Esophagus muscularis mucosa (tissue), 4 donors: ENCODE data around the gene LRRC26. TPM values are rescaled to one million over a fixed set of nuclear protein-coding genes. Genes with fewer than 3 reads are reported as not detected.

Experiments
- DNase-seq: peaks from one replicate; pipeline ENCODE4 v3.0.0-alpha.2; 2017; ENCODE audit errors: extremely low spot score
- H3K27ac ChIP-seq, 4 donors: fragments of 200-600 bp; sonication (generic); replicated peaks in 1 of 4; 1 replicate in 3 of 4; 2 replicates in 1 of 4; pipeline ENCODE4 v1.5.1; 2016 to 2019; ENCODE audit warnings: mild to moderate bottlenecking in 1 of 4
- H3K27me3 ChIP-seq, 4 donors: fragments of 200-600 bp; sonication (generic); one replicate each; pipeline versions ENCODE4 v1.5.1 to v1.6.0; 2016 to 2019
- H3K36me3 ChIP-seq, 4 donors: fragments of 200-600 bp; sonication (generic); one replicate each; pipeline ENCODE4 v1.5.1; 2016 to 2019
- H3K4me1 ChIP-seq, 4 donors: fragments of 200-600 bp; sonication (generic); one replicate each; pipeline ENCODE4 v1.5.1; 2016 to 2019
- H3K4me3 ChIP-seq, 4 donors: fragments of 200-600 bp; sonication (generic); 1 replicate in 2 of 4; 2 replicates in 2 of 4; pipeline ENCODE4 v1.5.1; 2016 to 2019; ENCODE audit warnings: mild to moderate bottlenecking in 4 of 4, moderate library complexity in 1 of 4
- H3K9me3 ChIP-seq, 4 donors: fragments of 200-600 bp; sonication (generic); 1 replicate in 3 of 4; 2 replicates in 1 of 4; pipeline ENCODE4 v1.5.1; 2016 to 2019
- EP300 ChIP-seq: sonication (generic); formaldehyde crosslinking; IDR thresholded peaks from one replicate; pipeline ENCODE4 v1.6.1; 2017; ENCODE audit warnings: antibody characterized with exemption
- POLR2A ChIP-seq: fragments of 450-650 bp; IDR thresholded peaks from one replicate; pipeline ENCODE4 v1.6.1; 2017; ENCODE audit warnings: antibody characterized with exemption, moderate library complexity, mild to moderate bottlenecking, low read depth
- POLR2AphosphoS5 ChIP-seq, 2 donors: sonication (generic); formaldehyde crosslinking; IDR thresholded peaks; one replicate each; pipeline ENCODE4 v1.6.1; 2017; ENCODE audit warnings: antibody characterized with exemption in 2 of 2
- WGBS: methylation state at CpG from one replicate; pipeline ENCODE4 v1.1.5; 2018; 5-methylcytosine and 5-hydroxymethylcytosine counted together
- intact Hi-C: fragments of 100-400 bp; cut with DNase I; formaldehyde crosslinking; loops from one replicate; pipeline ENCODE4 v1.15.1; 2023
- total RNA-seq, 4 donors: library from RNA; depleted of rRNA; stranded (reverse); fragments of >200 nt; gene quantifications; one replicate each; pipeline versions ENCODE4 v1.1.0 to v1.2.1, GENCODE V29; 2016
- TF ChIP-seq, protein P1 (sequence below), 3 experiments: fragments of 200-600 bp in 2 of 3; fragments of 450-650 bp in 1 of 3; sonication (generic) in 2 of 3; IDR thresholded peaks; one replicate each; pipeline ENCODE4 v1.5.1; 2017 to 2019; ENCODE audit warnings: antibody characterized with exemption in 3 of 3, mild to moderate bottlenecking in 2 of 3, moderate library complexity in 1 of 3

LRRC26 gene
- total RNA-seq, 4 donors from 2014 or later, result not detected

DNA sequence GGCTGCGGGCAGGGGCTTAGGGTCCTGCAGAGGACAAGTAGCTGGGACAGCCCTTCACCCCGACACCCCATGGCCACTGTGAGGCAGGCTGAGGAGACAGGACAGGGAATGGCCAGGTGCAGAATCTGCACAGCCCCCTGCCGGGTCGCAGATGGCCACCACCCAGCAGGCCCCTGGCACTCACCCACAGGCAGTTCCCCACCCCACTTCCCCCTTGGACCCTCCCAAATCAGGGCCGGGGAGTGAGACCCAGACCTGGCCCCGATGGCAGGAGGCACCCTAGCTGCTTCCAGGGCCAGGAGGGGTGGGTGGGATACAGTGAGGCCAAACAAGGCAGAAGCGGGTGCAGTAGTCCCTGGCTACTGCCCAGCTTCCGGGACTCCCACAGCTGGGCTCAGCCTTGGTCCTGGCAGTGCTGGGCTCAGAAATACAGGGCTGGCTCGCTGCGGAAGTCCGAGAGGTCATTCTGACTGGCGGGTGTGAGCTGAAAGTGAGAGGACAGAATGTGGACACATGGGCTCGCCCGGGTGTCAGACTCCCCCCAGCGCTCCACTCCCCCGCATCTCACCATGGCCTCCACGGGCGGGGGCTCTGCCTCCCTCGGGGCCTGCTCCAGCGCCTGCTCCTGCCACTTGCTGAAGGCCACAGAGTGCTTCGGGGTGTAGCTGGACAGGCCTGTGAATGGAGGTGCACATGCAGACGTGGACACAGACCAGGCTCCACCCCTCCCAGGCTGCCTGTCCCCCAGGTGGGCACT, 22.0 kb upstream of the LRRC26 start:
- no peak for TF ChIP-seq POLR2A
- TF ChIP-seq, protein P1, sequence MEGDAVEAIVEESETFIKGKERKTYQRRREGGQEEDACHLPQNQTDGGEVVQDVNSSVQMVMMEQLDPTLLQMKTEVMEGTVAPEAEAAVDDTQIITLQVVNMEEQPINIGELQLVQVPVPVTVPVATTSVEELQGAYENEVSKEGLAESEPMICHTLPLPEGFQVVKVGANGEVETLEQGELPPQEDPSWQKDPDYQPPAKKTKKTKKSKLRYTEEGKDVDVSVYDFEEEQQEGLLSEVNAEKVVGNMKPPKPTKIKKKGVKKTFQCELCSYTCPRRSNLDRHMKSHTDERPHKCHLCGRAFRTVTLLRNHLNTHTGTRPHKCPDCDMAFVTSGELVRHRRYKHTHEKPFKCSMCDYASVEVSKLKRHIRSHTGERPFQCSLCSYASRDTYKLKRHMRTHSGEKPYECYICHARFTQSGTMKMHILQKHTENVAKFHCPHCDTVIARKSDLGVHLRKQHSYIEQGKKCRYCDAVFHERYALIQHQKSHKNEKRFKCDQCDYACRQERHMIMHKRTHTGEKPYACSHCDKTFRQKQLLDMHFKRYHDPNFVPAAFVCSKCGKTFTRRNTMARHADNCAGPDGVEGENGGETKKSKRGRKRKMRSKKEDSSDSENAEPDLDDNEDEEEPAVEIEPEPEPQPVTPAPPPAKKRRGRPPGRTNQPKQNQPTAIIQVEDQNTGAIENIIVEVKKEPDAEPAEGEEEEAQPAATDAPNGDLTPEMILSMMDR (IDR thresholded peaks at IDR 0.05), result no peak
- WGBS, result 100% methylated on average over 10 of the region's 22 CpGs

GRCh38 chr9:137191245-137191644, 21.4 kb upstream of the LRRC26 start:
- Histone ChIP-seq H3K36me3 (peaks cover 11 to 38% (median 29%) of the 10 kb centered on the region in 4 donors), H3K4me1 (peaks cover 41 to 81% (median 59%) of the 10 kb centered on the region in 4 donors), H3K4me3 (no peak overlapping the region), H3K9me3 (no peaks in the 10 kb centered on the region), H3K27ac (peak overlapping the region in 1 of 4 donors; percentile 99), H3K27me3 (no peaks in the 10 kb centered on the region)
- no peak for DNase-seq
- TF ChIP-seq POLR2AphosphoS5 (IDR thresholded peaks at IDR 0.05) (no peak), EP300 (no peak)
- TF ChIP-seq, protein P1 (IDR thresholded peaks at IDR 0.05), result no peak
- WGBS, result 88% methylated on average over 3 of the region's 3 CpGs
- intact Hi-C loops, result no loop called here

More for the DNA sequence above, 22.0 kb upstream of the LRRC26 start:
- Histone ChIP-seq H3K9me3 (no peaks in the 10 kb centered on the region), H3K4me3 (no peak overlapping the region), H3K4me1 (peaks cover 36 to 79% (median 54%) of the 10 kb centered on the region in 4 donors), H3K27me3 (no peaks in the 10 kb centered on the region), H3K27ac (peak overlapping the region in 1 of 4 donors; percentile 9), H3K36me3 (peaks cover 11 to 32% (median 27%) of the 10 kb centered on the region in 4 donors)
- intact Hi-C loops, result no loop called here
- DNase-seq, result no peak

- H3K36me3 ChIP-seq, result peaks cover 18 to 47% (median 38%) of the 10 kb centered on the region in 4 donors
- TF ChIP-seq POLR2A (no peak), POLR2AphosphoS5 (IDR thresholded peaks at IDR 0.05) (no peak), EP300 (no peak)
- TF ChIP-seq, protein P1 (IDR thresholded peaks at IDR 0.05), result no peak
- 82% methylated on average over 7 of the region's 9 CpGs for WGBS
- H3K27me3 ChIP-seq, result no peaks in the 10 kb centered on the region
- H3K27ac ChIP-seq, result peak overlapping the region; percentile 94 to 99 (median 98)
- H3K9me3 ChIP-seq, result no peaks in the 10 kb centered on the region
- no peak overlapping the region for H3K4me3 ChIP-seq
- peaks cover 49 to 81% (median 59%) of the 10 kb centered on the region in 4 donors for H3K4me1 ChIP-seq
- intact Hi-C loops, result no loop called here
- DNase-seq, result no peak
Observed at GRCh38 chr9:137190315-137190856, 20.5 kb upstream of the LRRC26 start.

DNA sequence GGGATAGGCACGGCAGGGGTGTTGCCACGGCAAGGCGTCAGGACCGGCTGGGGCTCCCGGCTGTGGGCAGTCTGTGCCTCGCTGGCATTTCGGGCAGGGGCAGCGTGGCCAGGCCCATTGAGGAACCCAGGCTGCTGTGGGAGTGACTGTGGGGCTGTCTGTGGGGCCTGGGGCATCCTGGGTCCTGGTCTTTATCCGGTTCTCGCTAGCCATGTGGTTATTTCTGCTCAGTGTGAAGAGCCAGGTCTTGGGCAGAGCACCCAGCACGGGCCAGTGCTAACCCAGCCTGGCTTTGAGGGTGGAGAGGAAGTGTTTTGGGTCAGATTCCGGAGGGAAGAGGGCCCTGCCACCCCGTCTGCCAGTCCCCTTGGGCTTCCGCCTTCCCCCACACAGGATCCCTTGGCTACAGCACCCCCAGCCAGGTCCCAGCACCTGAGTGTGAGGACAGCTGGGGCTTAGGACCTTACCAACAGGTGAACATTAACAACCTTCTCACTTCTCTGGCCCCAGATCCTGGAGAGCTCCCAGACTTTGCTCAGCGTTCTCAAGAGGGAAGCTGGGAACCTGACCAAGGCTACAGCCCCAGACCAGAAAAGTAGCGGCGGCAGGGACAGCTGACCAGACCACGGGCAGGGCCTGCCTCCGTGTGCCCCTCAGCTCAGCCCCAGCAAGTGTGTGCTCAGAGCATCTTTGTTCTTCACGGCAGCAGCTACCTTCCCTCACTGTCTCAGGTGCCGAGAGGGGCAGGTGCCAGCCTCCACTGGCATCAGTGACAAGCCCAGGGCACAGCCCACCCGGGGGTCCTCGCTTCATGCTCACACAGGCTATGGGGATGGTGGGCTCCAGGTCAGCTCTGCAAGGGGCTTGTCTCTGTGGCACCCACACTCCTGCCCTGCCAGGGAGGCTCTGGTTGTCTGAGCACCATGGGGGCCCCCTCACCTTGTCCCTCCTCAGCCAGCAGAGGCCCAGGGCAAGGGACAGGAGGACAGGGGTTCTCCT, 19.7 kb upstream of the LRRC26 start:
- 67% methylated on average over 1 of the region's 23 CpGs for WGBS
- TF ChIP-seq POLR2A (no peak), POLR2AphosphoS5 (IDR thresholded peaks at IDR 0.05) (no peak), EP300 (no peak)
- TF ChIP-seq, protein P1 (IDR thresholded peaks at IDR 0.05), result no peak
- DNase-seq, result no peak
- intact Hi-C loops, result loop anchor here (5.0 kb wide), 1 partner anchor 33 kb away; the partner anchor contains the start of gene RNF208
- Histone ChIP-seq H3K4me1 (peaks cover 47 to 81% (median 56%) of the 10 kb centered on the region in 4 donors), H3K27me3 (no peaks in the 10 kb centered on the region), H3K9me3 (no peaks in the 10 kb centered on the region), H3K36me3 (peaks cover 19 to 55% (median 46%) of the 10 kb centered on the region in 4 donors), H3K4me3 (peak overlapping the region; percentile 90 to 98 (median 94)), H3K27ac (peak overlapping the region; percentile 94 to 99 (median 98))
